NCI-H2029 treated with DMSO at 0.1 percent for 48 hours (cell line): ENCODE measurements around the gene SPG7.
"Not testable (repeated sequence)": the region's sequence is repeated elsewhere in the genome, so short reads cannot be mapped to it uniquely, and the experiment has no call there.

Source experiments
- DNase-seq: peaks from one replicate; lab custom pipeline; 2025; lab: John Stamatoyannopoulos, UW

The SPG7 gene

DNA sequence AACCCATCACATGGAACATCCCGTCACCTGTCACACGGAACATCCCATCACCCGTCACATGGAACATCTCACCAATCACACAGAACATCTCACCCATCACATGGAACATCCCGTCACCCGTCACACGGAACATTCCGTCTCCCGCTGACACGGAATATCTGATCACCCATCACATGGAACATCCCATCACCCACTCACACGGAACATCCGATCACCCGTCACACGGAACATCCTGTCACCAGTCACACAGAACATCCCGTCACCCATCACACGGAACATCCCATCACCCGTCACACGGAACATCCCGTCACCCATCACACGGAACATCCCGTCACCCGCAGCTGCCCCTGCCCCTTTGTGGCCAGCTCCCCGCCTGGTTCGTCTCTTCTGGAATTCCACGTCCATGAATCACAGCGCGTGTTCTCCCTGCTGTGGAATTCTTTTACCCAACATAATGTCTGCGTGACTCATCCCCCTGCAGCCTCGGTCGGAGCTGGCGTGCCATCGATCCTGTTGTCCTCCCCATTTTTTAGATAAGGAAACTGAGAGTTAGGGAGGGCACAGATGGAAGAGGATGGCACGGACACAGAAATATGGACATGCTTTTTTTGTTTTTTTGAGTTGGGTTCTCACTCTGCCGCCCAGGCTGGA, 73.0 kb downstream of the SPG7 start:
- DNase-seq: no peak

GRCh38 chr16:89581861-89582563, 73.8 kb downstream of the SPG7 start:
- DNase-seq: peak; percentile 47

DNA sequence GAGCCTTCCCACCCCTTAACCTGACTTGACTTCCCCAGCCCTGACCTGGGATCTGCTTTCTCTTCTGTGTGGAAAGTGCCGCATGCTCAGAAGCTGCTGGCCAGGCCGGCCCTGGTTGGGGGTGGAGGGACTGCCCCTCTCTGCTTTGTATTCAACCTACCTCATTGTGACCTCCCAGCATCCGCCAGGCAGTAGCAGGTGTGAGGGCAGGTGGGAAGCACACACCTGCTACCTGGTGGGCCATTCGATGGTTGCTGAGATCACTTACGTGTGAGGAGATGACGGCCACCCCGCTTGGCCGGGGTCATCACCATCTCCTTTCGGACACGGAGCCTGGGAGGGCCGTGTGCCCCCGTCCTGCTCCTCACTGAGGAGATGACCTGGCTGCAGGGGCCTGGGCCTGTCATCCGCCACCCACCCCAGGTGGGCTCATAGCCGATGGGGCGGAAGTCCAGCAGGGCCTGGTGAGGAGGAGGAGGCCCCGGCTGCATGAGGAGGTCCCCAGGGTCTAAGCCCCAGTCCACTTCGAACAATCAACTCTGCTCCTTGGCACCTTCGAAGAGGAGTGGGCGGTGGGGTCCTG, 74.5 kb downstream of the SPG7 start:
- no peak for DNase-seq

- no peak for DNase-seq
These were observed 75.1 kb downstream of the SPG7 start for GRCh38 chr16:89583197-89583894.

DNA sequence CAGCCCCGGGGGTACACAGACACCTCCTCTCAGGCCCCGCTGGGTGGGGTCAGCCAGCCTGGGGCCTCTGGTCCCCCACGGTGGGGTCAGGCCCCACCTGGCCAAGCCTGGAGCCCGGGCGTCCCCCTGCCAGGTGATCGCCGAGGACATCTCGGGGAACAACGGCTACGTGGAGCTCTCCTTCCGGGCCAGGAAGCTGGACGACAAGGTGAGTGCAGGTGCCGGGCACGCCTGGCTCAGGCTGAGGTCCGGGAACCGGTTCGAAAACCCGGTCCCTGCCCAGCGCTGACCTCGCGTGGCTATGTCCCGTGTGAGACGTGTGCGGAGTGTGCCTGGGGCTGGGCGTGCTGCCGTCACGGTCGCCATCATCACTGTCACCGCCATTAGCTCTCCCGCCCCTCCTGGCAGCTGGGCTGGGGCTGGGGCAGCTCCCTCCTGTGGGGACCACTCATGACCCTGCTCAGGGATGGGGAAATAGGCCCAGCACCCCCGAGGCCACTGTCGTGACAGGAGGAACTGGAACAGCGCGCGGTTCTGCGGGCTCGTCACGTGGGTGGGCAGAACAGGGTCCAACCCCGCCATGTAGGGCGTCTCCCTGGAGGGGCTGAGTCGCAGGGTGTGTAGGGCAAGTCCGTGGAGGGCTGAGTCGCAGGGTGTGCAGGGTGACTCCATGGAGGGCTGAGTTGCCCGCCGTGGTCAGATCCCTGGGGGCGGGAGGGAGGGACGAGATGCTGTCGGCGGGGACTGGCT, 75.9 kb downstream of the SPG7 start:
- no peak for DNase-seq

- DNase-seq: no peak
These were observed 76.8 kb downstream of the SPG7 start for GRCh38 chr16:89584768-89585549.

GRCh38 chr16:89586218-89586617, 78.0 kb downstream of the SPG7 start:
- DNase-seq: no peak

DNA sequence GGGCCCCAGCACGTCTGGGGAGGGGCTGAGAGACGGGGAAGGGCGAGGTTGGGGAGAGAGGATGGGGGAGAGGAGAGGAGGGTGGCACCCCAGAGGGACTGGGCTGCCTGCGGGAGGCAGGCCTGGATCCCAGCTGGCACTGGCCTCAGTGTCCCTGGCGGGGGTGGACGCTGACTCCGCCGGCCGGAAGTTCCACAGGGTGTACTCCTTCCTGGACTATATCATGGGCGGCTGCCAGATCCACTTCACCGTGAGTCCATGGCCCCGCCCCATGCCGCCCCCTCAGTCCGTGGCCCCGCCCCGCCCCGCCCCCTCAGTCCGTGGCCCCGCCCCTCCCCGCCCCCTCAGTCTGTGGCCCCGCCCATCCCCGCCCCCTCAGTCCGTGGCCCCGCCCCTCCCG, 78.7 kb downstream of the SPG7 start:
- no peak for DNase-seq

GRCh38 chr16:89587676-89588075, 79.5 kb downstream of the SPG7 start:
- not testable (repeated sequence) for DNase-seq

DNA sequence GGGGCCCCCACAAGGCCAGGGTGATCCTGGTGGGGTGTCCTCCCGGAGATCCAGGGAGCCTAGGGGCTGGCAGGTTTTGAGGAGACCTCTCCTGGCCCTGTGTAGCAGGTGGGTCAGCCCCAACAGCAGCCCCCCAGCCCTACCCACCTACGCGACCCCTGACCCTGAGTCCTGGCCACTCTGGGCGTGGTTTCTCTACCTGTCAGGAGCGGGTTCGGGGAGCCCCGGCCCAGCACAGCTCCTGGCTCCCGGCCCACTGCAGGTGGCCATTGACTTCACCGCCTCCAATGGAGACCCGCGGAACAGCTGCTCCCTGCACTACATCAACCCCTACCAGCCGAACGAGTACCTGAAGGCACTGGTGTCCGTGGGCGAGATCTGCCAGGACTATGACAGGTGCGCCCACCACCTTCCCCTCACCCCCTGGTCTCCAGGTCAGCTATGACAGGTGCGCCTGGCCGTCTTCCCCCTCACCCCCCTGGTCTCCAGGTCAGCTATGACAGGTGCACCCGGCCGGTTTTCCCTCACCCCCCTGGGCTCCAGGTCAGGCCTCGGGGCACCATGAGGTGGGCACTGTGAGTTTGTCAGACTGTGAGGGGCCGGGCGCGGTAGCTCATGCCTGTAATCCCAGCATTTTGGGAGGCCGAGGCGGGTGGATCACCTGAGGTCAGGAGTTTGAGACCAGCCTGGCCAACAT, 80.4 kb downstream of the SPG7 start:
- DNase-seq: no peak

GRCh38 chr16:89589241-89589926, 81.2 kb downstream of the SPG7 start:
- DNase-seq: no peak

DNA sequence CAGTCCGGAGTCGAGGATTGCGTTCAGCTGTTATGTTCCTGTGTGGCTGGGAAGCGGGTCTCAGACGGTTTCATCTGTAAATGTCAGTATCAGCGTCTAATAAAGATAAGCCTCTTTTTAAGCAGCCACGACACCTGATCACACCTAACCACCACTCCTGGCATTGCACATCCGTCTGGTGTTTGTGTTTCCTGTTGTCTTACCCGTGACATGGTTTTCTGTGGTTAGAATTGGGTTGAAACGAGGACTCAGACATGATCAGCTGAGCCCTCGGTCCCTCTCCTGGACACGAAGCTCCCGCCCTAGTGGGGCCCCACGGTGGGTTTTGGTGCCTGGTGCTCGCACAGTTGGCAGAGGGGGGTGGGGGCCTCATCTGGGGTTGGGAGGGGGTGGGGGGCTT, 85.6 kb downstream of the SPG7 start:
- no peak for DNase-seq

DNA sequence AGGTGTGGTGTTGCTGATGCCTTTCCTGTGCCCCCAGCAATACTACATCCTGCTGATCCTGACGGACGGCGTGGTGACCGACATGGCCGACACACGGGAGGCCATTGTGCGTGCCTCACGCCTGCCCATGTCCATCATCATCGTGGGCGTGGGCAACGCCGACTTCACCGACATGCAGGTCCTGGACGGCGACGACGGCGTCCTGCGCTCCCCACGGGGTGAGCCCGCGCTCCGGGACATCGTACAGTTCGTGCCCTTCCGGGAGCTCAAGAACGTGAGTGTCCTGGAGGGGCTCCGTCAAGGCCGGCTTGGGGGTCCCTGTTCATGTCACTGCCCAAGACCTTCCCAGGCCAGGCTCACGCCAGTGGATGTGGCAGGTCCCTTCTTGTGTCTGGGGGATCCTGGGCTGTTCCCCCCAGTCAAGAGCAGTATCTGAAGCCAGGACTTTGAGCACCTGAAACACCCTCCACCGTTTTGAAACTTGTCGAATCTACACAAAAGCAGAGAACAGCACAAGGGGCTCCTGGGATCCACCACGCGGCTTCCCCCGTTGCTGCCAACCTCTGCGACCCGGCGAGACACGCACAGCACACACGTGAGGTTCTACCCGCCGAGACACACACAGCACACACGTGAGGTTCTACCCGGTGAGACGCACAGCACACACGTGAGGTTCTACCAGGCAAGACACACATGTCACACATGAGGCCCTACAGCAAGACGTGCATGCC, 87.3 kb downstream of the SPG7 start:
- no peak for DNase-seq

- DNase-seq: no peak
These were observed 88.0 kb downstream of the SPG7 start for GRCh38 chr16:89596061-89596689.

- no peak for DNase-seq
These were observed 88.9 kb downstream of the SPG7 start for GRCh38 chr16:89596957-89597649.

GRCh38 chr16:89598199-89598598, 90.0 kb downstream of the SPG7 start:
- no peak for DNase-seq

DNA sequence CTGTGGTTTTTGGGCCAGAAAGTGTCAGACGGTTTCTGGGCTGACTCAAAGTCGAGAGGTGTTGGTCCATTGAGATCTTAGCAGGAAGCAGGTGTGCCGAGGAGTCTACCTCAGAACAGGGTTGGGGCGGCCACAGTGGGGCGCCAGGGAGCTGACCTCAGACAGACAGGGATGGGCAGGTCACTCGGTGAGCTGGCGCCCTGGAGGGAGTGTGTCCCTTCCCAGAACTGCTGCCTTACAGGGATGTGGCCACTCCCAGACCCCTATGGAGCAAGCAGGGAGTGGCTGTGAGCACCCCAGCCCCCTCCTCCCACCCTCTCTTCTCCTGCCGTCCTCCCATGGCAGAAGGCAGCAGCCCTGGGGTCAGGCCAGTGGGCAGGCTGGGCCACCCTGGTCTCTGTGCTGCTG, 91.3 kb downstream of the SPG7 start:
- no peak for DNase-seq

GRCh38 chr16:89599902-89600301, 91.7 kb downstream of the SPG7 start:
- no peak for DNase-seq
